Neural cell (in vitro differentiated cells): ENCODE data around the gene CYLC2. TPM values are rescaled to one million over a fixed set of nuclear protein-coding genes. Genes with fewer than 3 reads are reported as not detected.

Experiments used
- H2AFZ ChIP-seq: fragments of 200-600, 300-800 bp; sonication (generic), shearing (Covaris generic); 2 replicates; pipeline ENCODE4 v1.6.0; 2014; ENCODE audit warnings: low read depth, mild to moderate bottlenecking, antibody characterized with exemption, low read length, moderate library complexity
- H3F3A ChIP-seq: fragments of 200-600 bp; shearing (Covaris generic); 2 replicates; pipeline ENCODE4 v1.6.1; 2016; ENCODE audit warnings: mild to moderate bottlenecking, moderate library complexity, mixed read lengths, antibody characterized with exemption, low read length; ENCODE audit not compliant: insufficient read depth, poor library complexity, severe bottlenecking
- H3K27ac ChIP-seq: fragments of 200-600, 300-800 bp; sonication (generic), shearing (Covaris generic); 2 replicates; pipeline ENCODE4 v1.5.1; 2014; ENCODE audit warnings: mild to moderate bottlenecking, low read length, moderate library complexity
- H3K27me3 ChIP-seq: fragments of 300-800, 200-600 bp; sonication (generic), shearing (Covaris generic); 2 replicates; pipeline ENCODE4 v1.6.0; 2014; ENCODE audit warnings: mild to moderate bottlenecking, low read depth, low read length, moderate library complexity; ENCODE audit not compliant: insufficient read depth
- H3K36me3 ChIP-seq: fragments of 300-800, 200-600 bp; sonication (generic), shearing (Covaris generic); 2 replicates; pipeline ENCODE4 v1.5.1; 2014; ENCODE audit warnings: mild to moderate bottlenecking, antibody characterized with exemption, low read length, moderate library complexity; ENCODE audit not compliant: insufficient read depth
- H3K4me2 ChIP-seq: fragments of 300-800, 200-600 bp; sonication (generic), shearing (Covaris generic); 2 replicates; pipeline ENCODE4 v1.6.0; 2014; ENCODE audit warnings: mild to moderate bottlenecking, low read length
- H3K4me3 ChIP-seq: fragments of 300-800, 200-600 bp; sonication (generic), shearing (Covaris generic); 2 replicates; pipeline ENCODE4 v1.5.1; 2014; ENCODE audit warnings: mild to moderate bottlenecking, low read length, moderate library complexity
- H3K79me2 ChIP-seq: fragments of 200-600 bp; shearing (Covaris generic); replicated peaks from 2 replicates; pipeline ENCODE4 v1.6.0; 2014; ENCODE audit warnings: mild to moderate bottlenecking, low read length, moderate library complexity; ENCODE audit not compliant: insufficient read depth
- H3K9ac ChIP-seq: fragments of 300-800, 200-600 bp; sonication (generic), shearing (Covaris generic); 2 replicates; pipeline ENCODE4 v1.6.1; 2016; ENCODE audit warnings: mild to moderate bottlenecking, low read length, mixed read lengths
- H3K9me2 ChIP-seq: fragments of 200-600 bp; shearing (Covaris generic); 2 replicates; pipeline ENCODE4 v1.6.1; 2016; ENCODE audit warnings: mild to moderate bottlenecking, low read length, mixed read lengths; ENCODE audit not compliant: insufficient read depth
- H3K9me3 ChIP-seq: fragments of 200-600, 300-800 bp; sonication (generic), shearing (Covaris generic); 2 replicates; pipeline ENCODE4 v1.6.1; 2016; ENCODE audit warnings: mild to moderate bottlenecking, mixed run types, low read length, moderate library complexity, mixed read lengths
- H4K20me1 ChIP-seq: fragments of 200-600 bp; shearing (Covaris generic); 2 replicates; pipeline ENCODE4 v1.6.1; 2016; ENCODE audit warnings: mild to moderate bottlenecking, mixed run types; ENCODE audit not compliant: insufficient read depth
- CTCF ChIP-seq: fragments of 450-650 bp; IDR thresholded peaks from 2 replicates; pipeline ENCODE4 v1.5.1; 2014; ENCODE audit warnings: antibody characterized with exemption, mild to moderate bottlenecking, moderate library complexity; ENCODE audit not compliant: poor library complexity, severe bottlenecking
- EP300 ChIP-seq: fragments of 450-650 bp; conservative IDR thresholded peaks from 2 replicates; pipeline ENCODE4 v1.6.1; 2014; ENCODE audit warnings: antibody characterized with exemption, mild to moderate bottlenecking, moderate library complexity; ENCODE audit not compliant: poor library complexity, severe bottlenecking
- EZH2 ChIP-seq: fragments of 200-600, 300-800 bp; shearing (Covaris generic), sonication (generic); IDR thresholded peaks from 2 replicates; pipeline ENCODE4 v1.6.1; 2014; ENCODE audit warnings: antibody characterized with exemption, low read length, borderline replicate concordance, mild to moderate bottlenecking; ENCODE audit not compliant: insufficient read depth, poor library complexity, severe bottlenecking
- MXI1 ChIP-seq: fragments of 450-650 bp; conservative IDR thresholded peaks from 2 replicates; pipeline ENCODE4 v1.6.1; 2014; ENCODE audit warnings: antibody characterized with exemption, mild to moderate bottlenecking; ENCODE audit not compliant: poor library complexity, severe bottlenecking
- POLR2AphosphoS5 ChIP-seq: IDR thresholded peaks from 2 replicates; pipeline ENCODE4 v1.6.1; 2012
- RAD21 ChIP-seq: fragments of 450-650 bp; conservative IDR thresholded peaks from 2 replicates; pipeline ENCODE4 v1.6.1; 2014; ENCODE audit warnings: antibody characterized with exemption, mild to moderate bottlenecking, moderate library complexity
- REST ChIP-seq: IDR thresholded peaks from 2 replicates; pipeline ENCODE4 v1.6.1; 2012; ENCODE audit warnings: borderline replicate concordance
- SMC3 ChIP-seq: fragments of 450-650 bp; conservative IDR thresholded peaks from 2 replicates; pipeline ENCODE4 v1.6.1; 2014; ENCODE audit warnings: antibody characterized with exemption, mild to moderate bottlenecking, moderate library complexity; ENCODE audit not compliant: poor library complexity
- TAF1 ChIP-seq: IDR thresholded peaks from 2 replicates; pipeline ENCODE4 v1.6.1; 2012; ENCODE audit warnings: low read depth
- polyA plus RNA-seq: library from polyadenylated mRNA; depleted of rRNA; stranded (reverse); fragments of >200 nt; gene quantifications from 2 replicates; pipeline ENCODE4 v1.2.3, GENCODE V29; 2014

Gene CYLC2
- polyA plus RNA-seq, 1 donor from 2014 or later: not detected

- H3K9me2 ChIP-seq: no peaks in the 10 kb centered on the region
- H3K4me3 ChIP-seq: no peak overlapping the region
- no peak overlapping the region for H3K4me2 ChIP-seq
- H3K9me3 ChIP-seq: peaks cover 6% of the 10 kb centered on the region
- no peaks in the 10 kb centered on the region for H3K27me3 ChIP-seq
- TF ChIP-seq EP300 (no peak), POLR2AphosphoS5 (no peak), CTCF (no peak), REST (no peak), SMC3 (no peak), RAD21 (no peak), MXI1 (no peak), TAF1 (no peak), EZH2 (no peak)
- no peak overlapping the region for H3K9ac ChIP-seq
- H3K36me3 ChIP-seq: no peaks in the 10 kb centered on the region
- no peak overlapping the region for H2AFZ ChIP-seq
- H4K20me1 ChIP-seq: no peaks in the 10 kb centered on the region
- no peak overlapping the region for H3K27ac ChIP-seq
- no peaks in the 10 kb centered on the region for H3F3A ChIP-seq
- H3K79me2 ChIP-seq: no peaks in the 10 kb centered on the region
Measured at GRCh38 chr9:102966999-102967398, 28.1 kb upstream of the CYLC2 start.

- H3K27ac ChIP-seq: no peak overlapping the region
- no peaks in the 10 kb centered on the region for H3F3A ChIP-seq
- H3K79me2 ChIP-seq: no peaks in the 10 kb centered on the region
- H3K4me3 ChIP-seq: no peak overlapping the region
- H3K4me2 ChIP-seq: no peak overlapping the region
- H3K27me3 ChIP-seq: no peaks in the 10 kb centered on the region
- H3K36me3 ChIP-seq: no peaks in the 10 kb centered on the region
- no peaks in the 10 kb centered on the region for H4K20me1 ChIP-seq
- no peak overlapping the region for H2AFZ ChIP-seq
- no peak for TF ChIP-seq EZH2
- TF ChIP-seq TAF1: no peak
- TF ChIP-seq CTCF: no peak
- TF ChIP-seq SMC3: no peak
- no peak for TF ChIP-seq POLR2AphosphoS5
- TF ChIP-seq RAD21: no peak
- TF ChIP-seq REST: no peak
- TF ChIP-seq MXI1: no peak
- TF ChIP-seq EP300: no peak
- H3K9me3 ChIP-seq: peaks cover 6% of the 10 kb centered on the region
- no peaks in the 10 kb centered on the region for H3K9me2 ChIP-seq
- H3K9ac ChIP-seq: no peak overlapping the region
Measured at GRCh38 chr9:102967979-102968378, 27.2 kb upstream of the CYLC2 start.
